Activated naive CD4-positive, alpha-beta T cell treated with anti-CD3 and anti-CD28 coated beads, Interleukin-2, amount 10 ng/mL, durations not matched to agents 7 days and 5 days (primary cell): ENCODE results near the gene PPAN.

ENCODE experiments used
- CTCF ChIA-PET: fragments of 350-600 bp; sonication (Branson Sonifier 250); formaldehyde crosslinking; loops from one replicate; lab custom pipeline; 2021; ENCODE audit warnings: antibody characterized with exemption; lab: Charles Lee
- DNase-seq: peaks from one replicate; pipeline ENCODE4 v3.0.0-alpha.2; 2020
- H3K27ac Mint-ChIP-seq: one replicate; pipeline ENCODE4 v1.8.0; 2021; ENCODE audit warnings: mild to moderate bottlenecking, moderate library complexity, mixed read lengths
- H3K27me3 Mint-ChIP-seq: one replicate; pipeline ENCODE4 v1.8.0; 2021; ENCODE audit warnings: mild to moderate bottlenecking, mixed read lengths
- H3K36me3 Mint-ChIP-seq: one replicate; pipeline ENCODE4 v1.8.0; 2021; ENCODE audit warnings: mixed read lengths
- H3K4me1 Mint-ChIP-seq: one replicate; pipeline ENCODE4 v1.8.0; 2021; ENCODE audit warnings: mixed read lengths
- H3K4me3 Mint-ChIP-seq: one replicate; pipeline ENCODE4 v1.8.0; 2021; ENCODE audit warnings: mild to moderate bottlenecking, moderate library complexity, mixed read lengths
- H3K9me3 Mint-ChIP-seq: one replicate; pipeline ENCODE4 v1.8.0; 2021; ENCODE audit warnings: mixed read lengths

The PPAN gene

GRCh38 chr19:10106100-10106936 is at the start of gene PPAN:
Gene PPAN (plus strand): TSS chr19:10106362. CDS start chr19:10106395, 33 bp downstream.
- Mint-ChIP-seq H3K9me3 (no peaks in the 10 kb centered on the region), H3K27ac (peak within 1 kb of the TSS; percentile 97), H3K36me3 (peaks cover 37% of the 10 kb centered on the region), H3K4me1 (peaks cover 77% of the 10 kb centered on the region), H3K27me3 (no peaks in the 10 kb centered on the region), H3K4me3 (peak within 1 kb of the TSS; percentile 87)
- CTCF ChIA-PET, result interaction anchor here (1.0 to 1.4 kb wide), 3 partner anchors 10 to 14 kb away, joined by 3 to 4 read pairs (median 3); no protein-coding TSS in a partner anchor
- peak; percentile 99 for DNase-seq

GRCh38 chr19:10061717-10062310 is 44.3 kb upstream of the PPAN start:
- Mint-ChIP-seq H3K27me3 (peaks cover 27% of the 10 kb centered on the region), H3K4me3 (no peak overlapping the region), H3K27ac (no peak overlapping the region), H3K4me1 (no peaks in the 10 kb centered on the region), H3K36me3 (no peaks in the 10 kb centered on the region), H3K9me3 (no peaks in the 10 kb centered on the region)
- CTCF ChIA-PET, result no interaction called here
- peak; percentile 24 for DNase-seq

GRCh38 chr19:10068205-10068604 is 38.0 kb upstream of the PPAN start:
- H3K27me3 Mint-ChIP-seq, result peaks cover 41% of the 10 kb centered on the region
- CTCF ChIA-PET, result no interaction called here
- DNase-seq, result no peak
- peaks cover 1% of the 10 kb centered on the region for H3K9me3 Mint-ChIP-seq
- H3K4me3 Mint-ChIP-seq, result no peak overlapping the region
- H3K27ac Mint-ChIP-seq, result no peak overlapping the region
- peaks cover 8% of the 10 kb centered on the region for H3K4me1 Mint-ChIP-seq
- no peaks in the 10 kb centered on the region for H3K36me3 Mint-ChIP-seq

- CTCF ChIA-PET, result no interaction called here
- Mint-ChIP-seq H3K4me3 (no peak overlapping the region), H3K27me3 (peaks cover 41% of the 10 kb centered on the region), H3K9me3 (peaks cover 3% of the 10 kb centered on the region), H3K4me1 (peaks cover 8% of the 10 kb centered on the region), H3K36me3 (no peaks in the 10 kb centered on the region), H3K27ac (no peak overlapping the region)
- no peak for DNase-seq
Measured at GRCh38 chr19:10069046-10069445, 37.1 kb upstream of the PPAN start.

- CTCF ChIA-PET, result no interaction called here
- no peak for DNase-seq
- peaks cover 9% of the 10 kb centered on the region for H3K9me3 Mint-ChIP-seq
- H3K4me3 Mint-ChIP-seq, result no peak overlapping the region
- no peak overlapping the region for H3K27ac Mint-ChIP-seq
- H3K4me1 Mint-ChIP-seq, result peaks cover 8% of the 10 kb centered on the region
- no peaks in the 10 kb centered on the region for H3K36me3 Mint-ChIP-seq
- peaks cover 34% of the 10 kb centered on the region for H3K27me3 Mint-ChIP-seq
Measured at GRCh38 chr19:10070730-10071446, 35.3 kb upstream of the PPAN start.

GRCh38 chr19:10074153-10074552 is 32.0 kb upstream of the PPAN start:
- H3K27ac Mint-ChIP-seq, result no peak overlapping the region
- no peaks in the 10 kb centered on the region for H3K4me1 Mint-ChIP-seq
- peaks cover 9% of the 10 kb centered on the region for H3K9me3 Mint-ChIP-seq
- H3K36me3 Mint-ChIP-seq, result no peaks in the 10 kb centered on the region
- H3K27me3 Mint-ChIP-seq, result peaks cover 38% of the 10 kb centered on the region
- no peak overlapping the region for H3K4me3 Mint-ChIP-seq
- peak; percentile 62 for DNase-seq
- CTCF ChIA-PET, result no interaction called here

DNA sequence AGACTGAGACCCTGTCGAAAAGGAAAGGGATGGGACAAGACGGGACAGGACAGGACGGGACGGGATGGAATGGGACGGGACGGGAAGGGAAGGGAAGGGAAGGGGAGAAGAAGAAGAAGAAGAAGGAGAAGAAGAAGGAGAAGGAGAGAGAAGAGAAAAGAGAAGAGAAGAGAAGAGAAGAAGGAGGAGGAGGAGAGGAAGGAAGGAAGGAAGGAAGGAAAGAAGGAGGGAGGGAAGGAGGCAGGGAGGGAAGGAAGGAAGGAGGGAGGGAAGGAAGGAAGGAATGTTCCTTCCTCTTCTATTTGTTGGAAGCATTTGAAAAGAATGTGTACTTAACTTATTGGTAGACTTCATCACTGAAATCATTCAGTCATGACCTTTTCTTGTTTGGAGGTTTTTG is 29.6 kb upstream of the PPAN start:
- peaks cover 9% of the 10 kb centered on the region for H3K9me3 Mint-ChIP-seq
- H3K36me3 Mint-ChIP-seq, result no peaks in the 10 kb centered on the region
- no peak overlapping the region for H3K4me3 Mint-ChIP-seq
- no peaks in the 10 kb centered on the region for H3K4me1 Mint-ChIP-seq
- DNase-seq, result no peak
- peaks cover 38% of the 10 kb centered on the region for H3K27me3 Mint-ChIP-seq
- H3K27ac Mint-ChIP-seq, result no peak overlapping the region
- CTCF ChIA-PET, result interaction anchor here (1.5 kb wide), 1 partner anchor 173 kb away, joined by 4 read pairs; no protein-coding TSS in a partner anchor

DNA sequence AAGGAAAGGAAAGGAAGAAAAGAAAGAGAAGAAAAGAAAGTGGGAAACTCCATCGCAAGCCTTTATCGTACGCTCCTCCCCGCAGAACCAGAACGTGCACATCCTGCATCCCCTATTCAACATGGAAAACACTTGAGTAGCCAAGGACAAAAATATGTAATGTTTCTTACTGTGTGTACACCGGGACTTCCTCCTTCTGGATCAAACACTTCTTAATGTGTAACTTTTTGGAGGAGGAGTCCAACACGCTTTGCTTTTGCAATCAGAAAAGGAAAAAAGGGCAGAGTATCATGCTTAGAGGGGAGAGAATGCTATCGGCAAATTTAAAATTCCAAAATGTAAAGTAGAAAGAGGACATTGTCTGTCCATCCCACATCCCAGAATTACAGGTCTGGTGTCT is 27.8 kb upstream of the PPAN start:
- CTCF ChIA-PET, result no interaction called here
- Mint-ChIP-seq H3K4me3 (no peak overlapping the region), H3K27me3 (peaks cover 42% of the 10 kb centered on the region), H3K27ac (no peak overlapping the region), H3K36me3 (no peaks in the 10 kb centered on the region), H3K4me1 (no peaks in the 10 kb centered on the region), H3K9me3 (peaks cover 6% of the 10 kb centered on the region)
- DNase-seq, result no peak

GRCh38 chr19:10079031-10079453 is 27.1 kb upstream of the PPAN start:
- CTCF ChIA-PET, result no interaction called here
- Mint-ChIP-seq H3K27ac (no peak overlapping the region), H3K36me3 (no peaks in the 10 kb centered on the region), H3K27me3 (peaks cover 43% of the 10 kb centered on the region), H3K4me1 (no peaks in the 10 kb centered on the region), H3K9me3 (peaks cover 6% of the 10 kb centered on the region), H3K4me3 (no peak overlapping the region)
- DNase-seq, result no peak

- Mint-ChIP-seq H3K27me3 (peaks cover 27% of the 10 kb centered on the region), H3K36me3 (peaks cover 7% of the 10 kb centered on the region), H3K4me1 (peaks cover 17% of the 10 kb centered on the region), H3K9me3 (no peaks in the 10 kb centered on the region), H3K4me3 (no peak overlapping the region), H3K27ac (no peak overlapping the region)
- CTCF ChIA-PET, result interaction anchor here (0.6 kb wide), 1 partner anchor 83 kb away, joined by 3 read pairs; no protein-coding TSS in a partner anchor
- DNase-seq, result no peak
Measured at GRCh38 chr19:10083911-10084310, 22.3 kb upstream of the PPAN start.

- Mint-ChIP-seq H3K4me3 (peak overlapping the region; percentile 81), H3K36me3 (peaks cover 14% of the 10 kb centered on the region), H3K4me1 (peaks cover 19% of the 10 kb centered on the region), H3K27ac (no peak overlapping the region), H3K9me3 (no peaks in the 10 kb centered on the region), H3K27me3 (peaks cover 18% of the 10 kb centered on the region)
- no peak for DNase-seq
- CTCF ChIA-PET, result no interaction called here
Measured at GRCh38 chr19:10084803-10085202, 21.4 kb upstream of the PPAN start.

DNA sequence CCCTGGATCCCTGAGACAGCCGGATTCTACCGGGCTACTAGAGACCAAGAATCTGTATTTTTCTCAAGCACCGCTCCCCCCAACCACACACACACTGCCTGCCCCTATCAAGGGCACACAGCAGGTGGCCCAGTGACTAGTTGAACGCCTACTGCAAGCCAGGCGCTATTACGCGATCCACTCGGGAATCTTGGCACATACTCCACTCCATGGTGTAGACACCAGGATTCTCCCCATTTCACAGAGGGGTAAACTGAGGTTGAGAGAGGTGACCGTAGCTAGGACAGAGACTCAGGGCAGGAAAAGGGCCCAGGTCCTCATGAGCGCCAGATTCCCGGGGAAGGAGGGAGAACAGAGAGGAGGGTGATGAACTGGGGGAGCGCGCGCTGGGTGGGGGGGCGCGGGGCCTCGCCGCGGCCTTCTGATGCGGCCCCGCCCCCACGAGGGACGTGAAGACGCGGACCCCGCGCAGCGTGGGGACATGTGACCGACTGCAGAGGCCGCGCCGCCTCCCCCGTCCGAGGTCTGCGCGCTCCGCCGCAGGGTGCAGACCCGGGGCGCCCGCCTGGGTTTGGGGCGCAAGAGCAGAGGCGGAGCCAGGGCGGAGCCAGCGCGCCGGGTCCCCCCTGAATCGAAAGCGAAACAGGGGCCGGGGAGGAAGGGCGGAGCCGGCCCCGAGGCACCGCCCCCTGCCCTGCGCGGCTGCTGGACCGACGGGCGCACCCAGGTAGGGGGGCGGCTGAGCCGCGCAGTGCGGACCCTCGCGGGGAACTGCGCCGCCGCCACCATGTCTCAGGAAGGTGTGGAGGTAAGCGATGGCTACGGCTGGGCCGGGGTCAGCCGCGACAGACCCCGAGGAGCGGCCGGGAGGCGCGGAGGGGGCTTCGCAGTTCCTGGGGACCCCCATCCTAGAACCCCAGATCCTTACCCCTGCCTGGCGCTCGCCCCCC is 20.2 kb upstream of the PPAN start, which contains the start of gene SHFL:
Gene SHFL (plus strand): TSS at position 677 of the 950 bp plus-strand sequence. CDS start 111 bp downstream, at position 788.
- DNase-seq, result peak; percentile 92
- Mint-ChIP-seq H3K9me3 (no peaks in the 10 kb centered on the region), H3K36me3 (peaks cover 17% of the 10 kb centered on the region), H3K27ac (peak within 1 kb of the TSS; percentile 80), H3K4me3 (peak within 1 kb of the TSS; percentile 81), H3K4me1 (peaks cover 24% of the 10 kb centered on the region), H3K27me3 (peaks cover 18% of the 10 kb centered on the region)
- CTCF ChIA-PET, result no interaction called here

GRCh38 chr19:10086591-10087192 is 19.5 kb upstream of the PPAN start:
- CTCF ChIA-PET, result no interaction called here
- Mint-ChIP-seq H3K4me3 (peak overlapping the region; percentile 81), H3K4me1 (peaks cover 26% of the 10 kb centered on the region)

More at GRCh38 chr19:10086591-10087192, 19.5 kb upstream of the PPAN start:
- H3K9me3 Mint-ChIP-seq, result no peaks in the 10 kb centered on the region
- DNase-seq, result peak; percentile 59
- peaks cover 12% of the 10 kb centered on the region for H3K27me3 Mint-ChIP-seq
- peak overlapping the region; percentile 75 for H3K27ac Mint-ChIP-seq
- H3K36me3 Mint-ChIP-seq, result peaks cover 20% of the 10 kb centered on the region
